Fibroblast of lung (primary cell): ENCODE results near the gene PHLDB1. TPM values are rescaled to one million over a fixed set of nuclear protein-coding genes. Genes with fewer than 3 reads are reported as not detected.

Experiments
- DNase-seq, 2 donors: peaks; one replicate each; pipeline versions ENCODE4 v3.0.0 to v3.0.0-alpha.2; 2010; ENCODE audit warnings: low read depth in 2 of 2
- H2AFZ ChIP-seq: 2 replicates; pipeline ENCODE4 v1.5.1; 2012; ENCODE audit warnings: low read length, control low read depth, inconsistent platforms
- H3K27ac ChIP-seq: 2 replicates; pipeline ENCODE4 v1.5.1; 2011; ENCODE audit warnings: low read length, control low read depth; ENCODE audit not compliant: insufficient read depth
- H3K27me3 ChIP-seq: 2 replicates; pipeline ENCODE4 v1.5.1; 2011; ENCODE audit warnings: mild to moderate bottlenecking, low read length; ENCODE audit not compliant: control insufficient read depth, insufficient read depth
- H3K36me3 ChIP-seq: 2 replicates; pipeline ENCODE4 v1.5.1; 2011; ENCODE audit warnings: low read length; ENCODE audit not compliant: control insufficient read depth, insufficient read depth
- H3K4me1 ChIP-seq: 2 replicates; pipeline ENCODE4 v1.5.1; 2011; ENCODE audit warnings: low read length; ENCODE audit not compliant: control insufficient read depth, insufficient read depth; ENCODE audit errors: extremely low read depth
- H3K4me2 ChIP-seq: 2 replicates; pipeline ENCODE4 v1.5.1; 2011; ENCODE audit warnings: low read length, control low read depth; ENCODE audit not compliant: insufficient read depth; ENCODE audit errors: extremely low read depth
- H3K4me3 ChIP-seq, 4 experiments: fragments of 200-600 bp in 1 of 4; sonication (generic) in 1 of 4; replicated peaks in 1 of 4; 2 replicates each; pipeline ENCODE4 v1.5.1; 2011 to 2016; ENCODE audit warnings: low read length in 4 of 4, low read depth in 3 of 4, mild to moderate bottlenecking in 3 of 4, control low read depth in 2 of 4, inconsistent platforms in 1 of 4, mixed read lengths in 1 of 4; ENCODE audit not compliant: insufficient read depth in 1 of 4; ENCODE audit errors: control extremely low read depth in 1 of 4
- H3K79me2 ChIP-seq: 2 replicates; pipeline ENCODE4 v1.5.1; 2012; ENCODE audit warnings: mild to moderate bottlenecking, low read length, inconsistent platforms; ENCODE audit not compliant: control insufficient read depth, insufficient read depth
- H3K9ac ChIP-seq: 2 replicates; pipeline ENCODE4 v1.5.1; 2011; ENCODE audit warnings: mild to moderate bottlenecking, low read length, control low read depth; ENCODE audit not compliant: insufficient read depth
- H3K9me3 ChIP-seq: 2 replicates; pipeline ENCODE4 v1.5.1; 2012; ENCODE audit warnings: low read depth, low read length; ENCODE audit not compliant: control insufficient read depth, insufficient read depth
- H4K20me1 ChIP-seq: 2 replicates; pipeline ENCODE4 v1.5.1; 2011; ENCODE audit warnings: low read length; ENCODE audit not compliant: control insufficient read depth, insufficient read depth; ENCODE audit errors: extremely low read depth
- EZH2 ChIP-seq: IDR thresholded peaks from 2 replicates; pipeline ENCODE4 v1.5.1; 2012; ENCODE audit warnings: low read length, control low read depth, mild to moderate bottlenecking; ENCODE audit errors: missing control alignments
- polyA plus RNA-seq, 2 donors: library from polyadenylated mRNA; depleted of rRNA in 1 of 2; stranded (reverse) in 1 of 2; unstranded in 1 of 2; fragments of >200 nt; gene quantifications; 2 replicates each; pipeline ENCODE4 v1.2.1, GENCODE V29; 2011 to 2012; ENCODE audit warnings: missing spikeins in 1 of 2
- total RNA-seq: library from RNA; depleted of rRNA; stranded (reverse); fragments of >200 nt; gene quantifications from 2 replicates; pipeline ENCODE4 v1.2.1, GENCODE V29; 2014
- TF ChIP-seq, protein P1 (sequence below), 2 donors: IDR thresholded peaks in 1 of 2; conservative IDR thresholded peaks in 1 of 2; 1 replicate in 1 of 2; 2 replicates in 1 of 2; pipeline ENCODE4 v1.5.1; 2011 to 2012; ENCODE audit warnings: low read length in 2 of 2, control low read depth in 1 of 2, inconsistent platforms in 1 of 2, low read depth in 1 of 2, mild to moderate bottlenecking in 1 of 2

PHLDB1 gene
- total and polyA plus RNA-seq, 2 donors (not counting 1 experiment from before 2014, with no cell fraction given), result 51.4 to 59.0 TPM

DNA sequence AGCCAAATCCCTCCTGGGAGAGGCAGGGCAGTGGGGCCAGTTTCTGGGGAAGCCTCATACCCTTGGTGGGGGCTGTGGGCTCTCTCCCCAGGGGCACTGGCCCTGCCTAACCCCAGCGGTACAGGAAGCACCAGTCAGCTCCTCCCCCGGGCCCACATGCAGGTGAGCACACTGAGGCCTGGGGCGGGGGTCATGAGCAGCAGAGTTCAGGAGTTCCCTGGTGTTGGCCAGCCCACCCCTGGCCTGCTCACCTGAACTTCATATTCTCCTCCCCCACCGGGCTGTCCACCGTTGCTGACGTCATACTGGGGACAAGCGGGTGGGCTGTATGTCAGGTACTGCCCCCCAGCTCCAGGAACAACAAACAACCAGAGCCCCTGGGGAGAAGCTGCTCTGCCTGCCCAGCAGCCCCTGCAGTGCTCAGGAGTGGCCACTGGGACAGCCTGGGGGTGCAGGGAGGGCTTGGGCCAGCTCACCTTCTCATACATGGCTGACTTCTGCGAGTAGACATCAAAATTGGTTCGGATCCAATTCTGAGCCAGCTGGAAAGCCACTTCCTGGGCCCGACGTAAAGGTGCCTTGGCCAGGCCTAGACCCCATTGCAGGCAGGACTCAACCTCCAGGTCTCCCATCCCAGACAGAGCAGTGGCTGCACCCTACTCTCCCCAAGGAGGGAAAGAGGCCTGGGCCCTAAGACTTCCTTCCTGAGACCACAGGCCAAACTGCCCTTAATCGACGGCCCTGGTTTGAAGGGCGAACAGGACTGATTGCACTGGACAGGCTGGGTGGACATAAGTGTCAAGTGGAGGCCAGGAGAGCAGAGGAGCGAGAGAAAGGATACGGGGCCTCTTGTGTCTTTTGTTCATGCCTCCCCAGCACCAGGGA lies 51.3 kb downstream of the PHLDB1 start:
- H3K9ac ChIP-seq, result no peak overlapping the region
- no peak for TF ChIP-seq EZH2
- TF ChIP-seq, protein P1, sequence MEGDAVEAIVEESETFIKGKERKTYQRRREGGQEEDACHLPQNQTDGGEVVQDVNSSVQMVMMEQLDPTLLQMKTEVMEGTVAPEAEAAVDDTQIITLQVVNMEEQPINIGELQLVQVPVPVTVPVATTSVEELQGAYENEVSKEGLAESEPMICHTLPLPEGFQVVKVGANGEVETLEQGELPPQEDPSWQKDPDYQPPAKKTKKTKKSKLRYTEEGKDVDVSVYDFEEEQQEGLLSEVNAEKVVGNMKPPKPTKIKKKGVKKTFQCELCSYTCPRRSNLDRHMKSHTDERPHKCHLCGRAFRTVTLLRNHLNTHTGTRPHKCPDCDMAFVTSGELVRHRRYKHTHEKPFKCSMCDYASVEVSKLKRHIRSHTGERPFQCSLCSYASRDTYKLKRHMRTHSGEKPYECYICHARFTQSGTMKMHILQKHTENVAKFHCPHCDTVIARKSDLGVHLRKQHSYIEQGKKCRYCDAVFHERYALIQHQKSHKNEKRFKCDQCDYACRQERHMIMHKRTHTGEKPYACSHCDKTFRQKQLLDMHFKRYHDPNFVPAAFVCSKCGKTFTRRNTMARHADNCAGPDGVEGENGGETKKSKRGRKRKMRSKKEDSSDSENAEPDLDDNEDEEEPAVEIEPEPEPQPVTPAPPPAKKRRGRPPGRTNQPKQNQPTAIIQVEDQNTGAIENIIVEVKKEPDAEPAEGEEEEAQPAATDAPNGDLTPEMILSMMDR (conservative IDR thresholded peaks at IDR 0.05 in 1 of 2, IDR thresholded peaks at IDR 0.05 in 1 of 2; ENCODE audit: low read depth in 1 of 2, low read length in 2 of 2), result no peak

DNA sequence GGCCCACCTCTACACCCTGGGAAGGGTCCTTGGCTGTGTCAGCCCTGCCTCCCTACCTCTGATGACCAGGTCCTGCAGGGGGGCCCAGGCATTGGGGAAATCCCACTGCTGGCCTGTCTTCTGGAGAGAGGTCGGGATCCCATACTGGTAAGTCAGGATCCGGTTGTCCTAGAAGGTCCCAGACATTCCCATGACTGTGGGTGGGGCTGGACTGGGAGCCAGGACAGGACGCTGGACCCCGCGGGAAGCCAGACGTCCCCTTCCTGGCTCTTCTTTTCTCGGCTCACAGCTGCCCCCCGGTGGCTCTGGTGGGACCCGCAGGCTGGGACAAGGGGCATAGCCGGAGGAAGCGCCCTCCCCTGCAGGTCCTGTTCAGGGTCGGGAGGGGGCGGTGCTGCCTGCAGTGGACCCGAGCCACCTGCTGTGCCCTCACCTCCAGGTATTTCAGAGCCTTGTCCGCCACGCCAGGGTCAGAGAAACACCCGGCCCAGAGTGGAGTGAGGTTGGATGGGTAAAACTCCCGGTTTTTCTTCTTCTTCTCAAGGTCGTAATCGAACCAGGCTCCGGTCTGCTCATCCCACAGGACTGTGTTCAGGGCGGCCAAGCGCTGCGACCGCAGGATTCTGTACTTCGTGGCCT lies 52.0 kb downstream of the PHLDB1 start:
- TF ChIP-seq EZH2, result no peak
- TF ChIP-seq, protein P1 (conservative IDR thresholded peaks at IDR 0.05 in 1 of 2, IDR thresholded peaks at IDR 0.05 in 1 of 2; ENCODE audit: low read depth in 1 of 2, low read length in 2 of 2), result peak; percentile 79 to 90
- no peak overlapping the region for H2AFZ ChIP-seq
- H3K36me3 ChIP-seq, result peaks cover 23% of the 10 kb centered on the region
- no peaks in the 10 kb centered on the region for H3K9me3 ChIP-seq
- H3K27me3 ChIP-seq, result no peaks in the 10 kb centered on the region
- no peaks in the 10 kb centered on the region for H3K79me2 ChIP-seq
- DNase-seq, result peak; percentile 68 to 77
- no peak overlapping the region for H3K4me2 ChIP-seq
- no peak overlapping the region for H3K27ac ChIP-seq
- no peaks in the 10 kb centered on the region for H3K4me1 ChIP-seq
- no peaks in the 10 kb centered on the region for H4K20me1 ChIP-seq
- H3K9ac ChIP-seq, result no peak overlapping the region
- H3K4me3 ChIP-seq, result no peak overlapping the region

More for the DNA sequence above, 51.3 kb downstream of the PHLDB1 start:
- Histone ChIP-seq H4K20me1 (no peaks in the 10 kb centered on the region), H2AFZ (no peak overlapping the region), H3K4me3 (no peak overlapping the region), H3K27ac (no peak overlapping the region), H3K4me2 (no peak overlapping the region), H3K79me2 (no peaks in the 10 kb centered on the region), H3K4me1 (no peaks in the 10 kb centered on the region), H3K9me3 (no peaks in the 10 kb centered on the region), H3K27me3 (no peaks in the 10 kb centered on the region), H3K36me3 (peaks cover 23% of the 10 kb centered on the region)
- peak; percentile 21 to 26 for DNase-seq

DNA sequence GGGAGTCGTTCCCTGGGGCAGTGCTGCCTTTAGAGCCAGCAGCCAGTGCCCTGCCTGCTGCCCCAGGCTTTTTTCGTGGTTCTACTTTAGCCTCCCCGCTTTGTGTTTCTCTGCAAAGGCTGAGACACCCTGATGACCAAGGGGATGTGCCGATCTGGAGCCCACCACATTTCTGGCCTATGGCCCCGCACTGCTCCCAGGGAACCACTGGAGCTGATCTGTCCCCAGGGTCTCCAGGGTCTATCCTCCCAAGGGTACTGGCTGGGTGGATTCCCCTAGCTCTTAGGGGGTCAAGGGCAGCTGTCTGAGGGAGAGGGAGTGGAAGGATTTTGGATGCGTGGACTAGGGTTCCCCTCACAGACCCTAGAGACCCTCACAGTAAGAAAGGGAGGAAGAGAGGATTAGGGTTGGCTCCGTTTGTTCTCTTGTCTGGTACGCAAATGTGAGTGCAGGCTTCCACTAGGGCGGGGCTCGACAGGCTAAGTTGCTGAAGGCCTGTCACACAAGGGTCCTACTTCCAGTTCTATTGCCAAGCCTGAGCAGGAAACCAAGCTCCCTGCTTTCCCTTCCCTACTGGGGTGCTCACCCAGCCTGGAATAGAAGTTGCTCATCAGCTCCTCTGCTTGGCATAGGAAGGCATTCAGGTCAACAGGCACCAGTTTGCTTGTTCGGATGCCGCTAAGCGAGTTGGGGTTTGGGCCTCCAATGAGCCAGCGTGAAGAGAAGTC lies 52.7 kb downstream of the PHLDB1 start:
- no peaks in the 10 kb centered on the region for H3K79me2 ChIP-seq
- TF ChIP-seq, protein P1 (conservative IDR thresholded peaks at IDR 0.05 in 1 of 2, IDR thresholded peaks at IDR 0.05 in 1 of 2; ENCODE audit: low read depth in 1 of 2, low read length in 2 of 2), result no peak
- no peak for TF ChIP-seq EZH2
- no peak overlapping the region for H3K4me3 ChIP-seq
- H4K20me1 ChIP-seq, result no peaks in the 10 kb centered on the region
- DNase-seq, result no peak
- H3K9me3 ChIP-seq, result no peaks in the 10 kb centered on the region
- no peaks in the 10 kb centered on the region for H3K4me1 ChIP-seq
- H3K4me2 ChIP-seq, result no peak overlapping the region
- H3K9ac ChIP-seq, result no peak overlapping the region
- no peak overlapping the region for H3K27ac ChIP-seq
- H2AFZ ChIP-seq, result no peak overlapping the region
- no peaks in the 10 kb centered on the region for H3K27me3 ChIP-seq
- H3K36me3 ChIP-seq, result peaks cover 23% of the 10 kb centered on the region
